ENCODE measurements around the gene ZC3HAV1.

ZC3HAV1 gene

DNA sequence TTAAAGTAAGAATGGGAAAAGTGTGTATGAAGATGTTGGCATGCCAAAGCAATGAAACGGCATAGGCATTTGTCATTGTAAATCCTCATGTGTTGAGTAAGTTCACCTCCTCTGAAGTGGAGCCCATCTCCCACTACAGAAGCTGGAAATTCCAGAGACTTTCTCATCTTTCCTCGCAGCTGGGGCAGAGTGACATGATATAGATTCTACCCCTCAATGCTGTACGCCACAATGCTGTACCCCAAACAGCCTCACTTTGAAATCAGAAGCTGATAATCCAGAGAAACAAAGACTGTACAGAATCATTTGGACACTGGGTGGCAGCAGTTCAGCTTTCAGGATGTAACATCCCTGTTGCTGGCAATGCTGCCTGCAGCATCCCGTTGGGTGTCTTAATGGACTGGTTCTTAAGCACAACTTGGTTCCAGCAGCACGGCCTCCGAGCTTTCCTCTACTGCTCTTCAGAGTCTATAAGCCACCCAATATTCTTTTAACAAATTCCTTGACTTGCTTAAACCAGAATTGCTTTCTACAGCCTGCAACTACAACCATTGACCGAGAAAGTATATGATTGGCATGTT lies 92.5 kb downstream of the ZC3HAV1 start:
- DNase-seq (ENCODE audit: low spot score): peak; percentile 67

DNA sequence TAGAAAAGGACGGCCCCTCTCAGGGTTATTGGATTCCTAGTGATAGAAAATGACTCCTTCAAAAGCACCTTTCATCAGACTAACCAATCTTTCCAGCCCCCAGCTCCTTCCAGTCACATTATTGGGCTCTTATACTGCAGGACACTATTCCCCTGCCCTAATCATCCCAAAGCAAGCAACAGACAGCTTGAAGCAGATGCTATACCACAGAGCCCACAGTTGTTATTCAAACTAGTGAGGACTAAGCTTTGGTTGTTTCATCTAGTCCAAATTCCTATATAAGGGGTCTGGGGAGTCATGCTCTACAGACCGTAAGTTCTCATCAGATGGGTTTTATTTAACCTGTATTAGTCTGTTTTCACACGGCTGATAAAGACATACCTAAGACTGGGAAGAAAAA lies 98.1 kb downstream of the ZC3HAV1 start:
- DNase-seq (ENCODE audit: low spot score): no peak

DNA sequence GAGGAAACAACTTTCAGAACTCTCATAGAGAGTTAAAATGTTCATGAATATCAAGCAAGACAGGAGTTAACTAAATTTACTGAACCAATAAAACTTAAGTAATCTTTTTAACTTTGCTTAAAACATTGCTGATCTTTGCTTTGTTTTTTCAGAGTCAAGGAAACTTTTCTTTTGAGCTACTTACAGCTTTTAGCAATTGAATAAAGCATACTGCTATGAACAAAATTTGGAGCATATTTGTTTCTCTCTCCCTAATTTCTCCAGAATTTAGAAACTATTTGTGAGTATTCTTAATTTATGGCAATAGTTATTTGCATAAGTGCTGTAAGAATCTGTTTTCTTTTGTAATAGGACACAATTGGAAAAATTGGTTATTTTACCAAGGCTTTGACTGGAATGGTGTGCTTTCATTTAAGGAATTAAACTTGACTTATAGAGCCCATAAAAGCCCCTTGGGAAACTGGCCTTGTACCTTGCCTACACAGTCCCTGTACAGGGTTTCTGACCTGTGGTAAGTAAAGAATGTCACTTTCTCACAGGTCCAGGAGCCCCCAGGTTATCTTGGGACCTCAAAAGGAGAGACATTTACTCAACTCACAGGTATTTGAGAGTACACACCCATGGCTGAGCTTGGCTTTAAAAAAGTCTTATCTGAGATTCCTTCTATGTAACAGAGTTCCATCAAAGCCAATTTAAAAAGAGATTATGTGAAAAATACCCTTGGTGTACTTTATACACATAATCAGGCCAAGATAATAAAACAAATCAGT lies 105.0 kb downstream of the ZC3HAV1 start:
- DNase-seq (ENCODE audit: low spot score): no peak

DNA sequence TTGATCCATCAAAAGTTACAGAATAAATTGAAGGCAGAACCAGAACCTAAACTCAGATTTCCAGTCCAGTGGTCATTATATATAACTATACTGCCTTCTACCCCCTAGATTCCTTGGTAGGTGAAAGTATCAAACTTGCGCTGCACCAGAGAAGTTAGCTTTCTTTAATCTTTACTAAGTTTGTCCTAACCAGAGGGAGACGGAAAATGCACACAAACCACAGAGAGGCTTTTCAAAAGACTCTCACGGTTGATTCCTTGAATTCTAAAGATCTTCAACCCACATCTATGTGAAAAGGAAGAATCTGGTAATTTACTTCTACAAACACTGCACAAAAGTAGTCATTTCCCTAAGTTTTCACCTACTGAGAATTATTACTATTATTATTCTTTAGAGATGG lies 110.1 kb downstream of the ZC3HAV1 start:
- DNase-seq (ENCODE audit: low spot score): no peak
